Progenitor cell of endocrine pancreas (in vitro differentiated cells): ENCODE data around the gene TBC1D3I. TPM values are rescaled to one million over a fixed set of nuclear protein-coding genes. Genes with fewer than 3 reads are reported as not detected.
"Not testable (repeated sequence)": the region's sequence is repeated elsewhere in the genome, so short reads cannot be mapped to it uniquely, and the experiment has no call there.

Source experiments
- DNase-seq: peaks from one replicate; pipeline ENCODE4 v3.0.0; 2021; ENCODE audit warnings: low spot score; ENCODE audit not compliant: unreplicated experiment
- H3K27ac Mint-ChIP-seq: 2 replicates; pipeline ENCODE4 v1.8.0; 2021; ENCODE audit warnings: mild to moderate bottlenecking, moderate library complexity, mixed read lengths
- H3K27me3 Mint-ChIP-seq: 2 replicates; pipeline ENCODE4 v1.8.0; 2021; ENCODE audit warnings: mixed read lengths
- H3K36me3 Mint-ChIP-seq: 2 replicates; pipeline ENCODE4 v1.8.0; 2022; ENCODE audit warnings: mixed read lengths; ENCODE audit not compliant: insufficient read depth
- H3K4me1 Mint-ChIP-seq: 2 replicates; pipeline ENCODE4 v1.8.0; 2021; ENCODE audit warnings: low read depth, mixed read lengths
- H3K4me3 Mint-ChIP-seq: 2 replicates; pipeline ENCODE4 v1.8.0; 2021; ENCODE audit warnings: low read depth, mild to moderate bottlenecking, moderate library complexity, mixed read lengths
- H3K9me3 Mint-ChIP-seq: 2 replicates; pipeline ENCODE4 v1.8.0; 2021; ENCODE audit warnings: low read depth, mixed read lengths
- total RNA-seq: library from RNA; stranded (reverse); gene quantifications from 2 replicates; pipeline ENCODE4 v1.2.1, GENCODE V29; 2021
- TF ChIP-seq, protein P1 (sequence below): fragments of 200-600 bp; sonication (generic); IDR thresholded peaks from one replicate; pipeline ENCODE4 v1.5.0; 2021; ENCODE audit warnings: antibody characterized with exemption, mild to moderate bottlenecking; ENCODE audit not compliant: unreplicated experiment

Gene TBC1D3I
- total RNA-seq, 1 donor from 2014 or later, result 0.77 TPM

DNA sequence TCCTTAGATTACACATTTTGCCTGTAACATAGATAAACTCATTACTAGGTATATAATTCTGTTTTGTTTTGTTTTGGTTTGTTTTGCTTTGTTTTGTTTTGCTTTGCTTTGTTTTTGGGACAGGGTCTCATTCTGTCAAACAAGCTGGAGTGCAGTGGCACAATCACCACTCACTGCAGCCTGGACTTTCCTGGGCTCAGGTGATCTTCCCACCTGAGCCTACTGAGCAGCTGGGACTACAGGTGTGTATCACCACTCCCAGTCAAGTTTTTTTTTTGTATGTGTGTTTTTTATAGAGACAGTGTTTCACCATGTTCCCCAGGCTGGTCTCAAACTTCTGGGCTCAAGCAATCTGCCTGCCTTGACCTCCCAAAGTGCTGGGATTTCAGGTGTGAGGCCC lies 54.8 kb downstream of the TBC1D3I start:
- peaks cover 4% of the 10 kb centered on the region for H3K4me1 Mint-ChIP-seq
- H3K36me3 Mint-ChIP-seq, result no peaks in the 10 kb centered on the region
- TF ChIP-seq, protein P1, sequence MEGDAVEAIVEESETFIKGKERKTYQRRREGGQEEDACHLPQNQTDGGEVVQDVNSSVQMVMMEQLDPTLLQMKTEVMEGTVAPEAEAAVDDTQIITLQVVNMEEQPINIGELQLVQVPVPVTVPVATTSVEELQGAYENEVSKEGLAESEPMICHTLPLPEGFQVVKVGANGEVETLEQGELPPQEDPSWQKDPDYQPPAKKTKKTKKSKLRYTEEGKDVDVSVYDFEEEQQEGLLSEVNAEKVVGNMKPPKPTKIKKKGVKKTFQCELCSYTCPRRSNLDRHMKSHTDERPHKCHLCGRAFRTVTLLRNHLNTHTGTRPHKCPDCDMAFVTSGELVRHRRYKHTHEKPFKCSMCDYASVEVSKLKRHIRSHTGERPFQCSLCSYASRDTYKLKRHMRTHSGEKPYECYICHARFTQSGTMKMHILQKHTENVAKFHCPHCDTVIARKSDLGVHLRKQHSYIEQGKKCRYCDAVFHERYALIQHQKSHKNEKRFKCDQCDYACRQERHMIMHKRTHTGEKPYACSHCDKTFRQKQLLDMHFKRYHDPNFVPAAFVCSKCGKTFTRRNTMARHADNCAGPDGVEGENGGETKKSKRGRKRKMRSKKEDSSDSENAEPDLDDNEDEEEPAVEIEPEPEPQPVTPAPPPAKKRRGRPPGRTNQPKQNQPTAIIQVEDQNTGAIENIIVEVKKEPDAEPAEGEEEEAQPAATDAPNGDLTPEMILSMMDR, result no peak
- DNase-seq, result no peak
- H3K4me3 Mint-ChIP-seq, result no peak overlapping the region
- no peaks in the 10 kb centered on the region for H3K9me3 Mint-ChIP-seq
- no peak overlapping the region for H3K27ac Mint-ChIP-seq
- H3K27me3 Mint-ChIP-seq, result peaks cover 32% of the 10 kb centered on the region

DNA sequence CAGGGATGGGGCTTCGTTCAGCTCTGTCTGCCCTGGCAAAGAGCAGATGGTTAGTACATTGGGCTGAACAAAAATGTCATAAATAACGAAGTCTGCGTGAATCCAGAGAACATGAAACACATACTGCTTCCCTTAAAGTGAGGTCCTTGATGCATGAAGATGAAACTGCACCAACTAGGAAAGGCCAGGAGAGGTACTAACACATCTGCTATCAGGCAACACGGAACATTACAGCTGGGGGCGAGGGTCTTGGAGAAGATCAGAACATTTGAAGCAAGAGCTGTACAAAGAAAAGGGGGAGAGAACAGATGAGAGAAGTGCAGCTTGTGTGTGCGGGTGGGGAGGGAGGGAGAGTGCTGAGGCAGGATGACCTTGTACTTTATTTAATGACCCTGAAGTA lies 57.0 kb downstream of the TBC1D3I start:
- not testable (repeated sequence) for H3K4me3 Mint-ChIP-seq, DNase-seq, H3K4me1 Mint-ChIP-seq, H3K27ac Mint-ChIP-seq, H3K9me3 Mint-ChIP-seq, H3K36me3 Mint-ChIP-seq
- peaks cover 21% of the 10 kb centered on the region for H3K27me3 Mint-ChIP-seq

DNA sequence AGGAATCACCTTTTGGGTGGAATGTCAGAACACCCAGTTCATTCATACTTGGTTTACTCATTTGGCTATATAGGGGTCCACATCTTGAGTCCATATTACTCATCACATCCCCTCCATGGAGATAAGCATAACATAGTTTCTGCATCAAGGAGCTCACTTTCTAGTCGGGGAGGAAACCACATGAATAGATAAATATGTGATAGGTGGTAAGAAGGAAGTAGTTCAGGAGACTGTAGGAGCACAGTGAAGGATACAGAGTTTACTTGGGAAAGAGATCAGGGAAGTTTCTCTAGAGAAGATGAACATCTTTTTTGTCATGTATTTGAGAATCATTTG lies 57.9 kb downstream of the TBC1D3I start:
- not testable (repeated sequence) for H3K27ac Mint-ChIP-seq, H3K36me3 Mint-ChIP-seq, H3K4me3 Mint-ChIP-seq, DNase-seq, H3K4me1 Mint-ChIP-seq, H3K9me3 Mint-ChIP-seq
- peaks cover 18% of the 10 kb centered on the region for H3K27me3 Mint-ChIP-seq

DNA sequence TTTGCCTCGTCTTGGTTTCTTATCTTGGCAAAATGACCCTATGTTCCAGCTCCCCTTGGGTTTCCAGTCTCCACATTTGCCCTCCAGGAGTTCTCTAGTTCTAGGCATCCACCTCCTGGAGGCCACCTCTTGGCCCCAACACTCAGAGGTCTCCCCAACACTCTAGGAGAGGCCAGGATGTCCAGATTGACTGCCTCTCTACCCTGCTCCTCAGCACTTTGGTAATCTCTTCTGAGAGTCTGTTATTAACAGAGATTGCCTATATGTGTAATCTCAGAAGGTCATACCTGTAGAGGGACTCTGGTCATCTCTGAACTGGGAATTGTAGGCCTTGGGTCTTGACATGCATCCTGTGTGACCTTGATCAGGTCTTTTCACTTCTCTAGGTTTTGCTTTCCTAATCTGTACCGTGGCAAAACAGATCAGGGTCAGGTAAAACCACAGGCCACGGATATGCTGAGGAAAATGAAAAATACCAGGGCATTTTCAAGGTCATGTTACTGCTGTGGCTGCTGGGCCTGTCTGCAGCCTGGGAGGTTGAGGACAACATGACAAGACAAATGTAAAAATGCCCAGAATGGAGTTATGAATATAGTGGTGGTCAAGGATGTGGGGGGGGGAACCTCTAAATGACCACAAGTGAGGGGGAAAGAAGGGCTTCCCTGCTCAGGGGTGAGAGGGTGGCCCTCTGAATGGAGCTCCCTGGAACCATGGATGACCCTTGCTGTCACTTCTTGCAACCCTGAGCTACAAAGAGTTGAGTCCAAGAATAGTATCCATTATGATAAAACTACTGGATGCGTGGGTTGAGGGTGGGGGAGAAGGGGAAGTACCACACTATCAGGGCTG lies 58.5 kb downstream of the TBC1D3I start:
- no peaks in the 10 kb centered on the region for H3K9me3 Mint-ChIP-seq
- TF ChIP-seq, protein P1, result no peak
- H3K36me3 Mint-ChIP-seq, result no peaks in the 10 kb centered on the region
- no peak for DNase-seq
- H3K27me3 Mint-ChIP-seq, result peaks cover 16% of the 10 kb centered on the region
- peaks cover 6% of the 10 kb centered on the region for H3K4me1 Mint-ChIP-seq
- no peak overlapping the region for H3K4me3 Mint-ChIP-seq
- H3K27ac Mint-ChIP-seq, result no peak overlapping the region

DNA sequence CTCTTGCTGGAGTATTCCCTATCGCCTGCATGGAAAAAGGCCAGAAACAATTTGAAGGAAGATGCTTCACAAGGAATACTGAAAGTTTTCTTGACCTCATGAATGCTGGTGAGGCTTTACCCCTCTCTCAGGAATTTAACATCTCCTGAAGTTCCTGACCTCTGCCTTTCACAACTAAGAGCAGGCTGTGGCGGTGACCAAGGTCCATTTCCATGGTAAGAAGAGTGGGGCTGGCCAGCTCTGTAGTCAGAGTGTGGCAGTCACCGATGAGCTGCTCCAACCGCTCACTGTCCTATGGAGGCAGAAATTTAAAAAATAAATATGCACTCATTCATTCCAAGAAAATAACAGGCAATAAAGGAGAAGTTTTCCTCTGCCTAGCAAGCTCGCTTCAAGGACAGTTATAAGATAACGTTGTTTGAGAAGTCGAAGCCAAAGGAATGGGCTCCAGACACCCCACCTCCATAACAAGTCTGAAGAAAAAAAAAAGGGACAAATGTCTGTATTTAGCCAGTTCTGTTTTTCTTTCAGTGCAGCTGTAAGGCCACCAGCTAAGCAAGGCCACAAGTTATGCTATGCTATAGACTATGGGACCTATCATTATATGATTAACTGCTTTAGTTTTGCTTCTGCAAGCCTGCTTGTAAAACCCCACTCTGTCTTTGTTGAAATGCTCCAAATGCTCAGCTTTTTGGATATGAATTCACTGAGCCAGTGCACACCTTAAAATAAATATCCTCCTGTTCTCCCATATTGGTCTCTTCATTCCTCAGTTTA lies 59.5 kb downstream of the TBC1D3I start:
- Mint-ChIP-seq H3K4me1 (peaks cover 6% of the 10 kb centered on the region), H3K4me3 (no peak overlapping the region), H3K27ac (no peak overlapping the region), H3K27me3 (peaks cover 14% of the 10 kb centered on the region), H3K36me3 (no peaks in the 10 kb centered on the region), H3K9me3 (no peaks in the 10 kb centered on the region)
- DNase-seq, result no peak
- TF ChIP-seq, protein P1, result no peak

Other genes starting within 250 kb of the TBC1D3I start
- gene CCL23, start 246.6 kb downstream of the TBC1D3I start, total RNA-seq, result not detected in 2 replicates
- not detected in 2 replicates for gene CCL18, start 200.3 kb downstream of the TBC1D3I start, total RNA-seq
- not detected in 2 replicates for gene CCL3, start 174.4 kb downstream of the TBC1D3I start, total RNA-seq
- gene CCL4, start 160.7 kb downstream of the TBC1D3I start, total RNA-seq, result not detected in 2 replicates
- 27.1 and 30.1 TPM in 2 replicates for gene TBC1D3B, start 87.9 kb downstream of the TBC1D3I start, total RNA-seq
- gene CCL3L1, start 67.8 kb downstream of the TBC1D3I start, total RNA-seq, result 0.82 and 1.7 TPM in 2 replicates
- gene CCL4L2, start 53.5 kb downstream of the TBC1D3I start, total RNA-seq, result not detected in 2 replicates
- gene TBC1D3G, start 59.3 kb upstream of the TBC1D3I start, total RNA-seq, result not detected in 2 replicates
- gene TBC1D3H, start 123.9 kb upstream of the TBC1D3I start, total RNA-seq, result not detected in 2 replicates
- gene ZNHIT3, start 222.1 kb upstream of the TBC1D3I start, total RNA-seq, result 43.9 and 49.1 TPM in 2 replicates